HUES64 (cell line): ENCODE measurements around the gene TMTC2.
A peak's percentile ranks its signal among the peaks of the same experiment; 100 is the strongest.

Source experiments
- H3K27ac ChIP-seq: 2 replicates; pipeline ENCODE4 v1.7.0; 2013; ENCODE audit warnings: low read depth, low read length, inconsistent platforms
- H3K27me3 ChIP-seq: 2 replicates; pipeline ENCODE4 v1.6.1; 2013; ENCODE audit warnings: mild to moderate bottlenecking, low read length; ENCODE audit not compliant: insufficient read depth
- H3K36me3 ChIP-seq: 2 replicates; pipeline ENCODE4 v1.6.1; 2013; ENCODE audit warnings: mild to moderate bottlenecking, low read length; ENCODE audit not compliant: insufficient read depth
- H3K4me1 ChIP-seq: 2 replicates; pipeline ENCODE4 v1.6.1; 2013; ENCODE audit warnings: mild to moderate bottlenecking, low read length, moderate library complexity; ENCODE audit not compliant: insufficient read depth
- H3K4me3 ChIP-seq: 2 replicates; pipeline ENCODE4 v1.5.1; 2013; ENCODE audit warnings: mild to moderate bottlenecking, low read length, moderate library complexity
- H3K9ac ChIP-seq: 2 replicates; pipeline ENCODE4 v1.6.1; 2013; ENCODE audit warnings: mild to moderate bottlenecking, low read depth, low read length
- H3K9me3 ChIP-seq: 2 replicates; pipeline ENCODE4 v1.6.1; 2013; ENCODE audit warnings: low read depth, low read length; ENCODE audit not compliant: insufficient read depth
- WGBS: fragments of 150-250, 120-280 bp; methylation state at CpG from one replicate; pipeline ENCODE4 v1.1.7; 2013; ENCODE audit warnings: missing lambda C conversion rate; 5-methylcytosine and 5-hydroxymethylcytosine counted together

TMTC2 gene

GRCh38 chr12:82867762-82868500 is 181.2 kb downstream of the TMTC2 start:
- H3K27ac ChIP-seq = no peak overlapping the region
- H3K36me3 ChIP-seq = no peaks in the 10 kb centered on the region
- no peaks in the 10 kb centered on the region for H3K9me3 ChIP-seq
- H3K27me3 ChIP-seq = no peaks in the 10 kb centered on the region
- no peak overlapping the region for H3K4me3 ChIP-seq
- WGBS = 92% methylated on average over 6 of the region's 6 CpGs
- peaks cover 21% of the 10 kb centered on the region for H3K4me1 ChIP-seq
- H3K9ac ChIP-seq = no peak overlapping the region

GRCh38 chr12:82870771-82871377 is 184.2 kb downstream of the TMTC2 start:
- Histone ChIP-seq H3K9me3 (no peaks in the 10 kb centered on the region), H3K27me3 (no peaks in the 10 kb centered on the region), H3K4me1 (peaks cover 29% of the 10 kb centered on the region), H3K4me3 (no peak overlapping the region), H3K36me3 (no peaks in the 10 kb centered on the region), H3K9ac (no peak overlapping the region), H3K27ac (no peak overlapping the region)

DNA sequence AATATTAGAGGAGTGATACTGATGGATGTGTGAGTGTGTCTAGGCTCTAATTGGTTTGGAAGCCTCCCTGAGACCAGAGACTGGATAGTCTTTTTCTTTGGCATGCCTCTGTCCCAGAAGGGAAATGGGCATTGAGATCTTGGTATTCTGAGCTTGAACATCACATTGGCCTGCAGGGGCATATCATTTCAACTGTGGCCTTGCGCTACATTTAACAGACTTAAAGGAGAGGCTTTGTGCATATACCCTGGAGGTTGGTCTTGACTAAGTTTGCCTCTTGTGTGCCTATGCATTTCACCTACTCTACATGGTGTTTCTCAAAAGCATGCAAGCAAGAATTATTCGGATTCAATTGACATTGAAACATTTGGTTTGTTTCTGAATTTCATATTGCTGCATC is 185.4 kb downstream of the TMTC2 start:
- 98% methylated on average over 2 of the region's 2 CpGs for WGBS
- no peak overlapping the region for H3K27ac ChIP-seq
- peaks cover 29% of the 10 kb centered on the region for H3K4me1 ChIP-seq
- no peaks in the 10 kb centered on the region for H3K9me3 ChIP-seq
- H3K36me3 ChIP-seq = no peaks in the 10 kb centered on the region
- no peaks in the 10 kb centered on the region for H3K27me3 ChIP-seq
- no peak overlapping the region for H3K4me3 ChIP-seq
- no peak overlapping the region for H3K9ac ChIP-seq

- no peak overlapping the region for H3K4me3 ChIP-seq
- H3K27ac ChIP-seq = no peak overlapping the region
- H3K27me3 ChIP-seq = no peaks in the 10 kb centered on the region
- peaks cover 27% of the 10 kb centered on the region for H3K4me1 ChIP-seq
- H3K36me3 ChIP-seq = no peaks in the 10 kb centered on the region
- no peaks in the 10 kb centered on the region for H3K9me3 ChIP-seq
- no peak overlapping the region for H3K9ac ChIP-seq
These were observed 186.6 kb downstream of the TMTC2 start for GRCh38 chr12:82873309-82873708.

DNA sequence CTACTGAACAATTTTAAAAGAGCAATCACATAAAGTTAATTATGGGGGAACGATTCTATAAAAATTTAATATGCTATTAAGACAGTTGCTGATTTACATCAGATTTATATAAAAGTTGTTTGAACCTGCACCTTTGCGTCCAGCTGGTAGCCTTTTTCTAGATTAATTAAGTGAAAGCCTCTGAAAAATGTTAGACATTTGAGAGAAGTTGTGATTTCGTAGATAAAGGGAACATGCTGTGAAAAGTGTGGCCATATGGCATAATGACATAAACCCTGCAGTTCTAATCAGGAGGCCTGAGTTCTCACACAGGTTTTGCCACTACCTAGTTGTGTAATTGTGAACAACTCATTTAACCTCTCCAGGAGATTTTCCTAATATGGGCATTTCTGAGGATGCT is 187.2 kb downstream of the TMTC2 start:
- Histone ChIP-seq H3K4me1 (peaks cover 22% of the 10 kb centered on the region), H3K27ac (no peak overlapping the region), H3K4me3 (no peak overlapping the region), H3K9me3 (no peaks in the 10 kb centered on the region), H3K9ac (no peak overlapping the region), H3K36me3 (no peaks in the 10 kb centered on the region), H3K27me3 (no peaks in the 10 kb centered on the region)
- 92% methylated on average over 3 of the region's 3 CpGs for WGBS

DNA sequence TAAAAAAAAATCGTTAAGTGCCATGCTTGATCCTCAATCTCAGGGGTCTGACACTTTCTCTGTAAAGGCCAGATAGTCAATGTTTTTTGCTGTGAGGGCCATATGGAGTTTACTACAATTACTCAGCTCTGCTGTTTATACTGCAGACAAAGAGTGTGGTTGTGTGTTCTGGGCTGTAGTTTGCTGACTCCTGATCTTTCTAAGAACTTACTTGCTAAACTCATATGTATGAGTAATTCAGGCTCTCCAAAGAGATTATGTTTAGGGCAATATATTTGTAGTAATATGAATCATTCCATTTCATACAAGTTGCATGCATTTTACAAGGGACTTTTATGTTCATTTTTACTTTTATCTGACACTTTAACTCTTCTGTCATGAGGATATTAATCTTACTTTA is 188.2 kb downstream of the TMTC2 start:
- no peak overlapping the region for H3K27ac ChIP-seq

DNA sequence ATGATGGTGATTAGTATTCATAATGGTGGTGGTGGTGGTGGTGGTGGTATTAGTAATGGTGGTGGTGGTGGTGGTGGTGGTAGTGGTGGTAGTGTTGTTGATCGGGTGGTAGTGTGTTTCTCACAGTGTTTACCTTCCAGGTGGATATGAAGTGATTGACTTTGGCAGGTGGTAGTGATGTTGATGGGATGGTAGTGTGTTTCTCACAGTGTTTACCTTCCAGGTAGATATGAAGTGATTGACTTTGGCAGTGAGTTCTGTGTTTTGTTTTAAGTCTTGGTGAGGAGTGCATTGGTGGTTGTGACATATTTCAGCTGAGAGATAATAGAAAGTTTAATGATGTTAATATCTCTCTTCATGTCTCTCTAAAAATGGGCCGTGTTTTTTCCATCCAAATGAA is 189.4 kb downstream of the TMTC2 start:
- H3K9ac ChIP-seq = no peak overlapping the region
- H3K27me3 ChIP-seq = no peaks in the 10 kb centered on the region
- H3K36me3 ChIP-seq = no peaks in the 10 kb centered on the region
- no peaks in the 10 kb centered on the region for H3K9me3 ChIP-seq
- no peak overlapping the region for H3K4me3 ChIP-seq
- no peak overlapping the region for H3K27ac ChIP-seq
- WGBS = 98% methylated on average over 2 of the region's 2 CpGs
- H3K4me1 ChIP-seq = peaks cover 13% of the 10 kb centered on the region; the same call in 1 of the 2 replicates

More for the DNA sequence above, 188.2 kb downstream of the TMTC2 start:
- Histone ChIP-seq H3K9me3 (no peaks in the 10 kb centered on the region), H3K4me3 (no peak overlapping the region), H3K4me1 (peaks cover 20% of the 10 kb centered on the region), H3K27me3 (no peaks in the 10 kb centered on the region), H3K36me3 (no peaks in the 10 kb centered on the region), H3K9ac (peak overlapping the region; percentile 40; the same call in 1 of the 2 replicates)
- 71% methylated on average over 1 of the region's 1 CpG for WGBS

GRCh38 chr12:82877963-82878362 is 191.3 kb downstream of the TMTC2 start:
- H3K4me1 ChIP-seq = peaks cover 13% of the 10 kb centered on the region; the same call in 1 of the 2 replicates
- H3K9me3 ChIP-seq = no peaks in the 10 kb centered on the region
- H3K36me3 ChIP-seq = no peaks in the 10 kb centered on the region
- H3K9ac ChIP-seq = no peak overlapping the region
- H3K27ac ChIP-seq = no peak overlapping the region
- no peaks in the 10 kb centered on the region for H3K27me3 ChIP-seq
- H3K4me3 ChIP-seq = no peak overlapping the region
- WGBS = 83% methylated on average over 1 of the region's 1 CpG

GRCh38 chr12:82880442-82880901 is 193.8 kb downstream of the TMTC2 start:
- Histone ChIP-seq H3K27ac (no peak overlapping the region), H3K9ac (no peak overlapping the region), H3K27me3 (no peaks in the 10 kb centered on the region), H3K4me1 (peaks cover 4% of the 10 kb centered on the region; the same call in 1 of the 2 replicates), H3K4me3 (no peak overlapping the region), H3K36me3 (no peaks in the 10 kb centered on the region), H3K9me3 (no peaks in the 10 kb centered on the region)
- WGBS = 82% methylated on average over 5 of the region's 5 CpGs

DNA sequence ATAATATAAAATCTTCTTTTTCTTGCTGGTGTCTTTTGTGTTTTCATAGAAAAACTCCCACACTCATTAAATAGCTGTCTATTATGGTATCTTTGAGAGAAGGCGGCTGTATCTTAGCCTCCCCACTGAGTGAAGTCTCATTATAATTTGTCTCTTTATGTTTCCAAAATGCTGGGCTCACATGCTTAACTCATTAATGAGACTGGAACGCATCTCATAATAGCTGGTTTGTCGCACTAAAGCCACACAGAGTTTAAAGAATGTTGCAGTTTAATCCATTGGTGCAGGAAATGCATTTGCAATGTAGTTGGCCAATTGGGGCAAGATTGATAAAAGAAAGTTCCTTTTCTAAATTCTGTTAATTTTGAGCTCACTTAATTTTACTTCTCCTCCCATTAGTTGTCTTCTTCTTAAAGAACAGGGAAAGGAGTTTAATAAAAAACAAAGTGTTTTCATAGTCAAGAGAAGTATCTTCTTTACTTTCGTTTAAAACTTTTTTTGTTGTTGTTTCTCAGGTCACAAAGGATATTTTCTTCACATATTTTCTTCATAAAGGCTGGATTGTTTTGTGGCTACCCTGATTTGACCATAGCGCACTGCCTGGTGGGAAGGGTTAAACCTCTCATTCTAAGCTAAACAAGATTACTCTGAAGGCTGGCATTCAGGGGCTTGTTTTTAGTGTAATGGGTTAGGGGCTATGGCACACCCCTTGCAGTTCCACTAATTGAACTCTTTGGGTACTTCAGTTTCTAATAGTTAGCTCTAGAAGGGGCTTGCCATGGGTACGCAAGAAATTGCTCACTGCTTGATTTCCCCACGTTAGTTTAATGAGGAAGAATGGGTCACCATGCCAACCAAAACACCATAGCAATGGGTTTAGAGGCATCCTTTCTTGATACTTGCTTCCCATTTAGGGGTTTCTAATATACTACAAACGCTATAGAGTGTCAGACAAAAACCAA is 197.0 kb downstream of the TMTC2 start:
- Histone ChIP-seq H3K36me3 (no peaks in the 10 kb centered on the region), H3K9ac (no peak overlapping the region), H3K27me3 (no peaks in the 10 kb centered on the region), H3K4me1 (0 out of 2 replicates have a peak, but pooled peaks cover 4% of the 10 kb centered on the region), H3K9me3 (no peaks in the 10 kb centered on the region), H3K27ac (no peak overlapping the region), H3K4me3 (no peak overlapping the region)
- 89% methylated on average over 6 of the region's 8 CpGs for WGBS
